Activated CD4-positive, alpha-beta T cell treated with anti-CD3 and anti-CD28 coated beads for 36 hours (primary cell): ENCODE measurements around the gene CACNA2D1. TPM values are rescaled to one million over a fixed set of nuclear protein-coding genes. Genes with fewer than 3 reads are reported as not detected.

ENCODE experiments used
- ATAC-seq: fragments of 200-7000 bp; cut with Tn5 transposase; one replicate; pipeline ENCODE4 v1.10.0; 2021; ENCODE audit warnings: mild to moderate bottlenecking, moderate library complexity
- CTCF ChIA-PET: fragments of 350-600 bp; sonication (Branson Sonifier 250); formaldehyde crosslinking; loops from one replicate; lab custom pipeline; 2021; ENCODE audit warnings: antibody characterized with exemption; lab: Charles Lee
- POLR2A ChIA-PET: fragments of 350-600 bp; sonication (Branson Sonifier 250); formaldehyde crosslinking; loops from one replicate; lab custom pipeline; 2021; ENCODE audit warnings: antibody characterized with exemption, inconsistent platforms; lab: Charles Lee
- DNase-seq: peaks from one replicate; pipeline ENCODE4 v3.0.0-alpha.2; 2020
- H3K27ac Mint-ChIP-seq: one replicate; pipeline ENCODE4 v1.8.0; 2021; ENCODE audit warnings: mixed read lengths
- H3K27me3 Mint-ChIP-seq: one replicate; pipeline ENCODE4 v1.8.0; 2021; ENCODE audit warnings: mixed read lengths
- H3K36me3 Mint-ChIP-seq: one replicate; pipeline ENCODE4 v1.8.0; 2021; ENCODE audit warnings: low read depth, mixed read lengths
- H3K4me1 Mint-ChIP-seq: one replicate; pipeline ENCODE4 v1.8.0; 2021; ENCODE audit warnings: mixed read lengths
- H3K4me3 Mint-ChIP-seq: one replicate; pipeline ENCODE4 v1.8.0; 2021; ENCODE audit warnings: mild to moderate bottlenecking, moderate library complexity, mixed read lengths
- H3K9me3 Mint-ChIP-seq: one replicate; pipeline ENCODE4 v1.8.0; 2021; ENCODE audit warnings: low read depth, mixed read lengths
- intact Hi-C, 2 experiments: fragments of 100-400 bp; cut with DNase I in 1 of 2; cut with micrococcal nuclease in 1 of 2; formaldehyde crosslinking; loops; one replicate each; pipeline versions ENCODE4 v1.14.2 to v1.15.1; 2022 to 2024; cut with DNase I, micrococcal nuclease
- total RNA-seq, 2 experiments: library from RNA; stranded (reverse); gene quantifications; one replicate each; pipeline ENCODE4 v1.2.3, GENCODE V29; 2021

The CACNA2D1 gene
- total RNA-seq, 2 experiments from 2014 or later: not detected

DNA sequence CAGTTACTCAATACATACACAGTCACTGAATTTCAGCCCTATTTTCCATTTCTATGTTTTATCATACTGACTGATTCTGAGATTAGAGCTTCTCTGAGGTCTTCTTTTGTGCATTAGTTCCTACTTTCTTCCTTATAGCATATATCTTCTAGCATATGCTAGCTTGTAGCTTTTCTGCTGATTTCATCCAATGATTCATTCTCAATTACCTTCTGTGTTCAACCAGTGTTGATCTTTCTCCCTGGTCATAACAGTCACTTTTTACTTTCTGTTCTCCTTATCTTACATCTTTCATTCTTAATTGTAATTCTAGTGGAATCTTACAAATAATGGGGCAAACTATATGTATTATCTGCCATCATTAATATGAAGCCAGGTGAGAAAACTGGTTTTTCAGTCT, 514.2 kb downstream of the CACNA2D1 start:
- Mint-ChIP-seq H3K27ac (no peak overlapping the region), H3K4me1 (no peaks in the 10 kb centered on the region), H3K36me3 (no peaks in the 10 kb centered on the region), H3K4me3 (no peak overlapping the region), H3K27me3 (no peaks in the 10 kb centered on the region), H3K9me3 (no peaks in the 10 kb centered on the region)
- CTCF ChIA-PET: no interaction called here
- intact Hi-C loops: no loop called here
- DNase-seq (no peak), ATAC-seq (no peak)
- POLR2A ChIA-PET: no interaction called here

DNA sequence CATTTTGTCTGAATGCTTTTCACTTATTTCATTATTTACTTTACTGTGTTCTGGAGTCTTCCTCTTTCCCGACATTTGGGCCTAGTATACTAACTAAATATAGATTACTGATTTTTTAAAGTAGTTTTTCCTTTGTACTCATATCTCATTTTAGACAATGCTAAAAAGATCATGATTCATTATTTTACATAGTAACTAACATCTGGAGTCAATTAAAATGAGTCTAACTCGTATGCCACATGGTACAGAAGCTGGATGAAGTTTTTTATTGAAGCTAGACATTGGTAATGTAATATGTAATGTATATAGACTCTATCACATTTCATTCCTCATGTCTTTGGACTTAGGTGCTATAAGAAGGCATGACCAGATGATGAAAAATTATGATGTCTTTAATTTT, 517.4 kb downstream of the CACNA2D1 start:
- no peak overlapping the region for H3K27ac Mint-ChIP-seq
- no peaks in the 10 kb centered on the region for H3K4me1 Mint-ChIP-seq
- no peak overlapping the region for H3K4me3 Mint-ChIP-seq
- no peaks in the 10 kb centered on the region for H3K9me3 Mint-ChIP-seq
- DNase-seq (no peak), ATAC-seq (no peak)
- H3K36me3 Mint-ChIP-seq: no peaks in the 10 kb centered on the region
- ChIA-PET POLR2A (no interaction called here), CTCF (no interaction called here)
- no peaks in the 10 kb centered on the region for H3K27me3 Mint-ChIP-seq
- intact Hi-C loops: no loop called here

DNA sequence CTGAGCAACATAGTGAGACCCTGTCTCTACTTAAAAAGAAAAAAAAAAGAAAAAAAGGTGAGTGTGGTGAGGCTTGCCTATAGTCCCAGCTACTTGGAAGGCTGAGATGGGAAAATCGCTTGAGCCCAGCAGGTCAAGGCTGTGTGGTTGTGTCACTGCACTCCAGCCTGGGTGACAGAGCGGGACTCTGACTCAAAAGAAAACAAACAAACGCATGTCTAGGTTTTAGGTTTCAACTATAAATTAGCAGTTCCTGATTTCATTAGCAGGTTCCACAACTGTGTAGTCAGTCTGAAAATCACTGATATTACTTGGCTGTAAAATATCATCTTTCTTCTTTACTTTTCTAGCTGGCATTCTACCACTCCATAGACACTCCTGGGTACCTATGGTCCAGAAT, 518.0 kb downstream of the CACNA2D1 start:
- no peak overlapping the region for H3K4me3 Mint-ChIP-seq
- H3K27ac Mint-ChIP-seq: no peak overlapping the region
- H3K4me1 Mint-ChIP-seq: no peaks in the 10 kb centered on the region
- H3K36me3 Mint-ChIP-seq: no peaks in the 10 kb centered on the region
- DNase-seq (no peak), ATAC-seq (no peak)
- H3K27me3 Mint-ChIP-seq: no peaks in the 10 kb centered on the region
- intact Hi-C loops: no loop called here
- ChIA-PET CTCF (no interaction called here), POLR2A (no interaction called here)
- H3K9me3 Mint-ChIP-seq: no peaks in the 10 kb centered on the region

DNA sequence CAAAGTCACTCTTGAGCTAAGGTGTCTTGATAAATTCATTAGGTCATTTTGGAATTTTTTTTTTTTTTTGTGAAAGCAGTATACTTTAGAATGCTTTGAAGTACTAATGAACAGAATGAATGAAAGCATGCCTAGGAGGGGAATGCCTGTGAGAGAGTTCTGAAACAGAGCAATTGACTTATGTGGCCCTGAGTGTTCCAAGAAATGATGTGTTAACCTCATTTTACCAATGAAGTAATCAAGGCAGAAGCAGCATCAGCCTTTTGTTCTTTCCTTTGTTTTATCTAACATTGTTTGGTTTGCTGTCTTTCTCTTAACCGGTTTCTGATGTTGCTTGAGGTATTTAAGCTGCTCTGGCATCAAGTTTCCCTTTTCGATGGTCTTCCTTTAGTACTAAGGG, 519.1 kb downstream of the CACNA2D1 start:
- intact Hi-C loops: no loop called here
- Mint-ChIP-seq H3K27ac (no peak overlapping the region), H3K36me3 (no peaks in the 10 kb centered on the region), H3K9me3 (no peaks in the 10 kb centered on the region), H3K4me1 (no peaks in the 10 kb centered on the region), H3K4me3 (no peak overlapping the region), H3K27me3 (no peaks in the 10 kb centered on the region)
- POLR2A ChIA-PET: no interaction called here
- DNase-seq: no peak
- CTCF ChIA-PET: no interaction called here
- ATAC-seq: no peak

DNA sequence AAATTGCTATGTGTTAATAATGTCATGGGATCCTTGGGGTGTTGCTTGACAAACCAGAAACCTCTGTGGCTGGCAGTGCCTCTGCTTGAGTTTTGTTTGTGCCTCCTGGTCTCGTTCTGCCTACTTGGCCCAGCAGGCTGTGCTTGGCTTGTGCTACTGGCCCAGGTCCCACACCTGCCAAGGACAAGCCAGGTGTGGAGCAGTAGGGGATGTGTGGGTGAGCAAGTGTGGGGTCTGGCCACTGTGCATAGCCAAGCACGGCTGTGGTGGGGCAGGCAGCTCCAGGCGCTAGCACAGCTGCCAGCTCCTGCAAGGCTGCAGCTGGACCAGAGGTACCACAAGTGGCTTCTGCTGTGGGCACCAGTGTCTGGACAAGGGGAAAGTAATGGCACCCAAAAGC, 524.1 kb downstream of the CACNA2D1 start:
- Mint-ChIP-seq H3K27ac (no peak overlapping the region), H3K4me1 (no peaks in the 10 kb centered on the region), H3K9me3 (peaks cover 7% of the 10 kb centered on the region), H3K27me3 (no peaks in the 10 kb centered on the region), H3K36me3 (no peaks in the 10 kb centered on the region), H3K4me3 (no peak overlapping the region)
- DNase-seq (no peak), ATAC-seq (no peak)
- POLR2A ChIA-PET: no interaction called here
- intact Hi-C loops: no loop called here
- CTCF ChIA-PET: no interaction called here

DNA sequence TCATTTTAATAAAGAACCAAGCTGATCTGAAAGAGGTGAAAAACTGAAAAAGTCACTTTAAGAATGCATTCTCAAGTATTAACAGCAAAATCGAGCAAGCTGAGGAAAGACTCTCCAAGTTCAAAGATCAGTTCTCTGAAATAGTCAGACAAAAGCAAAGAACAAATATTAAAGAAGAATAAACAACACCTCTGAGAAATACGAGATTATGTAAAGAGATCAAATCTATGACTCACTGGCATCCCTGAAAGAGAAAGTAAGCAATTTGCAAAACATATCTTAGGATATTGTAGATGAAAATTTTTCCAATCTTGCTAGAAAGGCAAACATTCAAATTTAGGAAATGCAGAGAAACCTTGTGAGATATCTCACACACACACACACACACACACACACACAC, 535.4 kb downstream of the CACNA2D1 start:
- ATAC-seq: no peak
- Mint-ChIP-seq H3K27me3 (no peaks in the 10 kb centered on the region), H3K4me3 (no peak overlapping the region), H3K27ac (no peak overlapping the region), H3K9me3 (peaks cover 2% of the 10 kb centered on the region), H3K4me1 (no peaks in the 10 kb centered on the region), H3K36me3 (no peaks in the 10 kb centered on the region)
- intact Hi-C loops: no loop called here
- CTCF ChIA-PET: no interaction called here
- POLR2A ChIA-PET: no interaction called here
- DNase-seq: no peak

DNA sequence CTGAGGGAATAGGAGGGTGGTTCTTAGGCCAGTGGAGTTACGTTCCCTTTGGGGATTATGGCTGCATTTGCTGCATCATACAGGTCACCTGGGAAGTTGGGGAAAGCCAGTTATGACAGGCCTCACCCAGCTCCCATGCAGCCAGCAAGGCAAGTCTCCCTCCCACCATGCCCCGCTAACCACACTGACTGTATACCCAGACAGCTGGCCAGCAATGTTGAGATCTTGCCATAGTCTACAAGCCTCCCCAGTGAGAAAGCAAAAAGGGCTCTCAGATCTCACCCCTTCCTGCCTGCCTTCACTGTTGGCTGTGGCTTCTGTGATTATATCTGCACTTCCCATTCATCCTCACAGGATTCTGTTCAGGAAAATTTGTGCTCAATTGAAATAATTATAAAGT, 540.5 kb downstream of the CACNA2D1 start:
- POLR2A ChIA-PET: no interaction called here
- Mint-ChIP-seq H3K9me3 (no peaks in the 10 kb centered on the region), H3K27me3 (no peaks in the 10 kb centered on the region), H3K27ac (no peak overlapping the region), H3K4me1 (no peaks in the 10 kb centered on the region), H3K4me3 (no peak overlapping the region), H3K36me3 (no peaks in the 10 kb centered on the region)
- CTCF ChIA-PET: no interaction called here
- intact Hi-C loops: no loop called here
- ATAC-seq (no peak), DNase-seq (no peak)

DNA sequence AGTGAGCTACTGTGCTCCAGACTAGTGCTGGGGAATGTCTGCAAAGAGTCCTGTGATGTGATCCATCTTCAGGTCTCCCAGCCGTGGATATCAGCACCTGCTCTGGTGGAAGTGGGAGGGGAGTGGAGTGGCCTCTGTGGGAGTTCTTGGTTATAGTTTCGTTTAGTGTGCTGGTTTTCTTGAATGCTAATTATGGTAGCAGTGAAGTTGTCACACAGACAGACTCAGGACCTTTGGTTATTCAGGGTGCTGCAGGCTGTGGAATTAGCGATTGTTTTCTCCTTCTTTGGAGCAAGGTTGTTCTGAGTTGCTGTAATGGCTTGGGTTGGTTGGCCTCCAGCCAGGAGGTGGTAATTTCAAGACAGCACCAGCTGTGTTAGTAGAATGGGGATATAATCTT, 541.0 kb downstream of the CACNA2D1 start:
- no peaks in the 10 kb centered on the region for H3K9me3 Mint-ChIP-seq
- no peak overlapping the region for H3K27ac Mint-ChIP-seq
- no peaks in the 10 kb centered on the region for H3K4me1 Mint-ChIP-seq
- ChIA-PET POLR2A (no interaction called here), CTCF (no interaction called here)
- intact Hi-C loops: no loop called here
- ATAC-seq: no peak
- no peaks in the 10 kb centered on the region for H3K36me3 Mint-ChIP-seq
- DNase-seq: no peak
- no peaks in the 10 kb centered on the region for H3K27me3 Mint-ChIP-seq
- H3K4me3 Mint-ChIP-seq: no peak overlapping the region
